ENCODE measurements around the gene MAST4. TPM values are rescaled to one million over a fixed set of nuclear protein-coding genes. Genes with fewer than 3 reads are reported as not detected.

The MAST4 gene
- total and polyA plus RNA-seq, 8 donors: 5.9 to 29.7 (median 10.0) TPM

DNA sequence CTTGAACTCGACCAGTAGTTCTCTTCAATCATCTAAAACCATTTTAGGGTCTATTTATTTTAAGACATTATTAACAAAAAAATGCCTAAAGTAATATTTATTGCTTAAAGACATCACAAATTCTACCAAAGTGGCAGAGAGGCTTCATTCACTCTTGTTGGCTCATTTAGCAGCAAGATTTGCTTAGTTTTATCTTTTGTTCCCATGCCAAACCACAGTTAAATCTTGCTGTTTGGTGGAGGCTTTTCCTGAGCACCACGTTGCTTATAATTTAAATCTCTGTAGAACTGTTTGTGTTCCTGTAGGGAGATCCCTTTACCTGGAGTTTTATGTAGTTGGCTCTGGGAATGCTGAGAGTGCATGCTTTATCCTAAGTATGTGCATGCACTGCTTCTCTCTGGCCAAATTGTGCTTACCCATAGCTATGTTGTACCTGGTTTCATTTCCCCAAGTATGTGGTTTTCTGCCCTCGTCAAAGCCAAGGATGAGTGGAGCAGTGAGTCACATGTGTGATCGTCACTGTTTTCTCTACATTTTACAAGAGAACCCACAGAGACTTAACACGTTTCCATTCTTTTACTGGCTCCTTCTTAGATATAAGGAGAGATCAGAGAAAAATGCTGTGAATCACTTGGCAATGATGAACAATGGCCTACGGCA is 42.1 kb upstream of the MAST4 start:
- H3K36me3 ChIP-seq: no peaks in the 10 kb centered on the region
- H3K4me1 ChIP-seq: no peaks in the 10 kb centered on the region
- FAIRE-seq (no peak), DNase-seq (no peak), ATAC-seq (peak in 2 of 4 donors; percentile 60 to 64)
- H3K4me3 ChIP-seq: no peak overlapping the region
- no peak overlapping the region for H3K27ac ChIP-seq
- H3K9me3 ChIP-seq: no peaks in the 10 kb centered on the region
- intact Hi-C loops (cut with DNase I): no loop called here
- TF ChIP-seq CTCF (IDR thresholded peaks at IDR 0.05): no peak
- WGBS, 2 donors: 54 to 62% methylated on average over 6 of the region's 6 CpGs
- no peaks in the 10 kb centered on the region for H3K27me3 ChIP-seq

DNA sequence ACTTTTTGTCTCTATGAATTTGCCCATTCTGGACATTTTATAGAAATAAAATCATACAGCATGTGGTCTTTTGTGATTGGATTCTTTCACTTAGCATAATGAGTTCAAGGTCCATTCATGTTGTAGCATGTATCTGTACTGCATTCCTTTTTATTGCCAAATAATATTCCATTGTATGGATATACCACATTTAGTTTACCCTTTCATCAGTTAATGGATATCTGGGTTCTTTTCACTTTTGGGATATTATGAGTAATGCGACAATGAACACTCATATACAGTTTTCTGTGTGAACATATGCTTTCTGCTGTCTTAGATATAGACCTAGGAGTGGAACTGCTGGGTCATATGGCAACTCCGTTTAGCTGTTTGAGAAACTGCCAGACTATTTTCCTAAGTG is 41.3 kb upstream of the MAST4 start:
- Histone ChIP-seq H3K4me1 (no peaks in the 10 kb centered on the region), H3K4me3 (no peak overlapping the region), H3K36me3 (no peaks in the 10 kb centered on the region), H3K27me3 (no peaks in the 10 kb centered on the region), H3K9me3 (no peaks in the 10 kb centered on the region), H3K27ac (no peak overlapping the region)
- ATAC-seq (no peak), DNase-seq (no peak), FAIRE-seq (no peak)
- whole genome bisulfite sequencing, 2 donors: 86 to 92% methylated on average over 2 of the region's 2 CpGs
- intact Hi-C loops (cut with DNase I): no loop called here
- TF ChIP-seq CTCF (IDR thresholded peaks at IDR 0.05): no peak

DNA sequence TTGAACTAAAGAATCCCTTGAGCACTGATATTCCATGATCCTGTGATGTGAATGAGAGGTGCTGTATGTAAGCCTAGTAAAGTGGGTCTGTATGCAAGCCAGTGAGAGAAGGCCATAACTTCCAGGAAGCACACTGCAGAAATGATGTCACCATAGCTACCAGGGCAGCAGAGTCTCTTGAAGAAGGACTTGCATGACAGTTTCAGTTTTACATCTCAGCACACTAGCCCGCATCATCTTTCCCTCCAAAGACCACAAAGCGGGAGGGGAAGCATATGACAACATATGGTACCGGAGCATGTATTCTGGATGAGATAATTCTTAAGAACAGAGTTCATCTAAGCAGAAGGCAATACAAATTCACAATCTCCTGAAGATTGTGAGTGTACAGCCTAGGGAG is 37.6 kb upstream of the MAST4 start:
- Histone ChIP-seq H3K4me1 (no peaks in the 10 kb centered on the region), H3K4me3 (no peak overlapping the region), H3K9me3 (no peaks in the 10 kb centered on the region), H3K27me3 (no peaks in the 10 kb centered on the region), H3K36me3 (no peaks in the 10 kb centered on the region), H3K27ac (no peak overlapping the region)
- FAIRE-seq: no peak
- no peak for DNase-seq
- intact Hi-C loops (cut with DNase I): no loop called here
- 89 to 92% methylated on average over 3 of the region's 3 CpGs for WGBS, 2 donors
- TF ChIP-seq CTCF (IDR thresholded peaks at IDR 0.05): no peak
- peak in 1 of 4 donors; percentile 37 for ATAC-seq

GRCh38 chr5:66560371-66560770 is 35.8 kb upstream of the MAST4 start:
- FAIRE-seq (no peak), ATAC-seq (no peak), DNase-seq (no peak)
- H3K27me3 ChIP-seq: no peaks in the 10 kb centered on the region
- intact Hi-C loops (cut with DNase I): no loop called here
- no peaks in the 10 kb centered on the region for H3K4me1 ChIP-seq
- no peak overlapping the region for H3K4me3 ChIP-seq
- no peaks in the 10 kb centered on the region for H3K9me3 ChIP-seq
- no peaks in the 10 kb centered on the region for H3K36me3 ChIP-seq
- WGBS, 2 donors: 74 to 76% methylated on average over 4 of the region's 4 CpGs
- no peak overlapping the region for H3K27ac ChIP-seq
- TF ChIP-seq CTCF (IDR thresholded peaks at IDR 0.05): no peak

DNA sequence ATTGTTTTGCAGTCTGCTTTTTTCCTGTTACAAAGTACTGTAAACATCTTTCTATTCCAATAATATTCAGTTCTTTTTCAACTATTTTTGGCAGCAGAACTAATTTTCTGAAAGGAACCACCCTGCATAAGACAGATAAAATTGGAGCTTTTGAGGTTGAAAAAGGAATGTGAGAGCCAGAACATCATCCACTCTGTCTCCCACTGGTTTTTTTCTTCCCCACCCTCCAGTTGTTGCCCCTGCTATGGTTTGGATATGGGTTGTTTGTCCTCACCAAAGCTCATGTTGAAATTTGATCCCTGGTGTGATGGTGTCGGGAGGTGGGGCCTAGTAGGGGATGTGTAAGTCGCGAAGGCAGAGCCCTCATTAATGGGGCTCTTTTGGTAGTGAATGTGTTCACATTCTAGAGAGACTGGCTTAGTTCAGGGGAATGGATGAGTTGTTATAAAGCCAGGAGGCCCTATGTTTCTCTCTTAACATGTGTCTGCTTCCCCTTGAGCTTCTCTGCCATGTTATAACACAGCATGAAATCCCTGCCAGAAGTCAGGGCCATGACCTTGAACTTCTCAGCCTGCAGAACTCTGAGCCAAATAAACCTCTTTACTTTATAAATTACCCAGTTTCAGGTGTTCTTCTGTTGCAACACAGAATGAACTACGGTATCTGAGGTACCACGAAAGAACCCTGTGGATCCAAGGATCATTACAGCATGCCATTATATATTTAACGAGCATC is 34.8 kb upstream of the MAST4 start:
- Histone ChIP-seq H3K4me1 (no peaks in the 10 kb centered on the region), H3K27ac (no peak overlapping the region), H3K36me3 (no peaks in the 10 kb centered on the region), H3K27me3 (no peaks in the 10 kb centered on the region), H3K4me3 (no peak overlapping the region), H3K9me3 (no peaks in the 10 kb centered on the region)
- intact Hi-C loops (cut with DNase I): no loop called here
- DNase-seq (no peak), ATAC-seq (no peak), FAIRE-seq (no peak)
- WGBS, 2 donors: 71 to 79% methylated on average over 6 of the region's 6 CpGs
- TF ChIP-seq CTCF (IDR thresholded peaks at IDR 0.05): no peak

Measured in pancreas (tissue), 10 donors.